SK-N-SH (cell line): Measurements from ENCODE around the gene OR5B2.

Experiments used
- RXRA ChIP-seq: IDR thresholded peaks from 2 replicates; pipeline ENCODE4 v1.4.0; 2012; ENCODE audit warnings: low read depth, mild to moderate bottlenecking, borderline replicate concordance
- TCF12 ChIP-seq: IDR thresholded peaks from 2 replicates; pipeline ENCODE4 v1.4.0; 2012
- TF ChIP-seq, protein P1 (sequence below): fragments of 150-350 bp; IDR thresholded peaks from 2 replicates; pipeline ENCODE4 v1.6.1; 2017; ENCODE audit warnings: antibody characterized with exemption, low read length, low read depth, borderline replicate concordance

DNA sequence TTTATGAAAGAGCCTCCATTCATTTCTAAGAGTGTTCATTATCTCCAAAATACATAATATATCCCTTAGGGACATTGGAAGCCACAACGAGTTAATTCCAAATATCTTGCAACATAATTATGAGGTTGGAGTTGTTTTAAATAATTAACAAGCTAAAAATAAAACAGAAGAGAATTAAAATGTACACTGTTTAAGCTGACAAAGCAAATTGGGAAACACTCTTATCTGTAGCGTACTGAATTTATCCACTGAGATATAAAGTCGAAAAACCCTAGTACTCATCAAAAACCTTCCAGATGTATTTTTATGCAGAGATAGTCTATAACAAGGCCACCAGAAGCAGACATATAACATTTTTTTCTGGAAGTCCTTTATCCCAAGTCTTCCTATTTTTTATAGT is 6.3 kb upstream of the OR5B2 start:
- TF ChIP-seq, protein P1, sequence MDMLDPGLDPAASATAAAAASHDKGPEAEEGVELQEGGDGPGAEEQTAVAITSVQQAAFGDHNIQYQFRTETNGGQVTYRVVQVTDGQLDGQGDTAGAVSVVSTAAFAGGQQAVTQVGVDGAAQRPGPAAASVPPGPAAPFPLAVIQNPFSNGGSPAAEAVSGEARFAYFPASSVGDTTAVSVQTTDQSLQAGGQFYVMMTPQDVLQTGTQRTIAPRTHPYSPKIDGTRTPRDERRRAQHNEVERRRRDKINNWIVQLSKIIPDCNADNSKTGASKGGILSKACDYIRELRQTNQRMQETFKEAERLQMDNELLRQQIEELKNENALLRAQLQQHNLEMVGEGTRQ: no peak
- TF ChIP-seq RXRA: no peak
- no peak for TF ChIP-seq TCF12
